Loucy (cell line): ENCODE measurements around the gene PDIA3.
A peak's percentile ranks its signal among the peaks of the same experiment; 100 is the strongest.
"Not testable (repeated sequence)": the region's sequence is repeated elsewhere in the genome, so short reads cannot be mapped to it uniquely, and the experiment has no call there.

Source experiments
- H2AFZ ChIP-seq: fragments of 200-600 bp; sonication (generic); 2 replicates; pipeline ENCODE4 v1.6.0; 2016; ENCODE audit warnings: antibody characterized with exemption, mild to moderate bottlenecking, low read length, moderate library complexity
- H3F3A ChIP-seq: fragments of 200-600 bp; 2 replicates; pipeline ENCODE4 v1.6.0; 2016; ENCODE audit warnings: antibody characterized with exemption, low read depth, mild to moderate bottlenecking
- H3K27me3 ChIP-seq: fragments of 200-600 bp; sonication (generic); 2 replicates; pipeline ENCODE4 v1.6.1; 2014; ENCODE audit warnings: low read length, mild to moderate bottlenecking; ENCODE audit not compliant: insufficient read depth, poor library complexity, severe bottlenecking
- H3K36me3 ChIP-seq: fragments of 200-600 bp; sonication (generic); 2 replicates; pipeline ENCODE4 v1.6.1; 2016; ENCODE audit warnings: low read length; ENCODE audit not compliant: insufficient read depth
- H3K4me1 ChIP-seq: fragments of 200-600 bp; sonication (generic); 2 replicates; pipeline ENCODE4 v1.5.1; 2014; ENCODE audit warnings: low read length, mild to moderate bottlenecking; ENCODE audit not compliant: insufficient read depth, poor library complexity, severe bottlenecking
- H3K4me2 ChIP-seq: fragments of 200-600 bp; sonication (generic); 2 replicates; pipeline ENCODE4 v1.6.0; 2014; ENCODE audit warnings: antibody characterized with exemption, low read length, low read depth, mild to moderate bottlenecking; ENCODE audit not compliant: poor library complexity, severe bottlenecking
- H3K4me3 ChIP-seq: fragments of 200-600 bp; sonication (generic); 2 replicates; pipeline ENCODE4 v1.5.1; 2014; ENCODE audit warnings: low read length, mild to moderate bottlenecking, mixed read lengths; ENCODE audit not compliant: poor library complexity, severe bottlenecking
- H3K79me2 ChIP-seq: fragments of 200-600 bp; sonication (generic); 2 replicates; pipeline ENCODE4 v1.6.1; 2014; ENCODE audit warnings: low read length; ENCODE audit not compliant: insufficient read depth
- H3K9ac ChIP-seq: fragments of 200-600 bp; sonication (generic); 2 replicates; pipeline ENCODE4 v1.6.0; 2014; ENCODE audit warnings: mild to moderate bottlenecking, low read depth, low read length, moderate library complexity; ENCODE audit not compliant: poor library complexity, severe bottlenecking
- H3K9me2 ChIP-seq: fragments of 200-600 bp; sonication (generic); replicated peaks from 2 replicates; pipeline ENCODE4 v1.6.1; 2016; ENCODE audit warnings: low read depth, low read length, mixed read lengths
- H3K9me3 ChIP-seq: fragments of 200-600 bp; sonication (generic); 2 replicates; pipeline ENCODE4 v1.6.1; 2014; ENCODE audit warnings: mild to moderate bottlenecking, antibody characterized with exemption, low read length, low read depth; ENCODE audit not compliant: insufficient read depth
- H4K20me1 ChIP-seq: fragments of 200-600 bp; sonication (generic); 2 replicates; pipeline ENCODE4 v1.6.0; 2014; ENCODE audit warnings: antibody characterized with exemption, low read length, mild to moderate bottlenecking; ENCODE audit not compliant: insufficient read depth, poor library complexity, severe bottlenecking
- CTCF ChIP-seq: fragments of 200-600 bp; sonication (generic); conservative IDR thresholded peaks from 2 replicates; pipeline ENCODE4 v1.5.1; 2014; ENCODE audit warnings: mild to moderate bottlenecking, antibody characterized with exemption, low read length
- EZH2phosphoT487 ChIP-seq: fragments of 200-600 bp; IDR thresholded peaks from 2 replicates; pipeline ENCODE4 v1.6.1; 2018; ENCODE audit warnings: antibody characterized with exemption, mild to moderate bottlenecking, moderate library complexity, borderline replicate concordance

The PDIA3 gene

DNA sequence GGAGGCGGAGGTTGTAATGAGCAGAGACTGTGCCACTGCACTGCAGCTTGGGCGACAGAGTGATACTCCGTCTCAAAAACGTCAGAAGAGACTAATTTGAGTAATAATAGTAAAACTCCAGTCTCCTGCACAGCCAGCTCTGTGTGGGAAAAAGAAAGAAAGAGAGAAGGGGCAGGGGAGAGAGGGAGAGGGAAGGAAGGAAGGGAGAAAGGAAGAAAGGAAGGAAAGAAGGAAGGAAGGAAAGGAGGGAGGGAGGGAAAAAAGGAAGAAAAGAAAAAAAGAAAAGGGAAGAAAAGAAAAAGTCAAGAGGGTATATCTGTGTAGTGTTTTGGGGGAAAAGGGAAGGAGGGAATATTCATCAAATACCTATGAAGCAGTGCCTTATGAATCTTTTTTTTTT is 23.1 kb upstream of the PDIA3 start:
- Histone ChIP-seq H3K36me3 (no peaks in the 10 kb centered on the region), H3K9ac (no peak overlapping the region), H3K4me3 (no peak overlapping the region), H3K79me2 (no peaks in the 10 kb centered on the region), H3K4me2 (no peak overlapping the region), H3K9me2 (no peaks in the 10 kb centered on the region), H2AFZ (no peak overlapping the region), H3K27me3 (no peaks in the 10 kb centered on the region), H4K20me1 (no peaks in the 10 kb centered on the region), H3F3A (no peaks in the 10 kb centered on the region), H3K9me3 (no peaks in the 10 kb centered on the region), H3K4me1 (no peaks in the 10 kb centered on the region)
- TF ChIP-seq CTCF (no peak), EZH2phosphoT487 (no peak)

DNA sequence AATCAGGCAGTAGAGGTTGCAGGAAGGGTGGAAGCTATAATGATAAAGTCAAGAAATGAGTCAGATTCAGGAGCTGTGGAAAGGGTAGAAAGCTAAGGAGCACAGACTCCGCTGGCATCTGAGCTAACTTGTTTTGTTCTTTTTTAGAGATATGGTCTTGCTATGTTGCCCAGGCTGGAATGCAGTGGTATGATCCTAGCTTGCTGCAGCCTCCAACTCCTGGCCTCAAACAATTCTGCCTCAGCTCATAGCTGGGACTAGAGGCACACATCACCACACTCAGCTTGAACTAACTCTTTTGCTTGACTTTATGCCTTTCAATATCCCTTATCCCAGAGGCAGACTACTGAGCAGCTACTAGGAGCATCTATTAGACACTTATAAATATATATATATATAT is 19.9 kb upstream of the PDIA3 start:
- H3K27me3 ChIP-seq, H3K4me1 ChIP-seq, H3K9ac ChIP-seq, H3K9me2 ChIP-seq, H3K36me3 ChIP-seq, H4K20me1 ChIP-seq, H3K4me2 ChIP-seq, H3F3A ChIP-seq, H2AFZ ChIP-seq, H3K4me3 ChIP-seq, H3K9me3 ChIP-seq, H3K79me2 ChIP-seq: not testable (repeated sequence)

DNA sequence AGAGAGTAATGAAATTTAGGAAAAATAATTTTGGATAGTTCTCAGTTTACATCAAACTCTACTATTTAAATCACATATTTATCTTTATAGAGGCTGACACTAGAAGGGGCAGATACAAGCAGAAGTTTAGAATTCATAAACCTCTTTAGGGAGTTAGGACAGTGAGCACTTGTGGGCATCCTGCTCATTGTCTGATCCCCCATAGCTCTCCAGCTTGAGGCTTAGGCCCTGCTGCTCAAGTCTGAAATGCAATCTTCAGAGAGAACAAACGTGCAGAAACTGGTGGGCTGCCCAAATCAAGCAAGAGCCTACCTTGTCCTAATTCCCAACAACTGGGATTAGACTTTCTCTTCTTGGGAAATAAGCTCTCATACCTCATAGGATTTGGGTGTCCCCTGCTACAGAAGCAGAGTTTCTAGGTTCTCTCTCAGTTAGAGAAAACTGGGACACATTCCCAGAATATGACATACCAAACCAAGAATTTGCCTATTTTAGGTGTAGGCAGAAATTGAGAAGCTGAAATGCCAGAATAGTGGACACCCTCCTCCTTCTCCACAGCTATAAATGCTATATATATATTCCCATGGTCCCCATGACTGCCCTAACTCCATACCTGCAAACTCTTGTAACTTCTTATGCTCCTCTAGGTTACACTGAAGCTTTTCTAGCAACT is 18.0 kb upstream of the PDIA3 start:
- H3K36me3 ChIP-seq, H2AFZ ChIP-seq, H3K4me1 ChIP-seq, H3F3A ChIP-seq, H3K9me3 ChIP-seq, H3K9me2 ChIP-seq, H3K79me2 ChIP-seq, H3K9ac ChIP-seq, H3K4me2 ChIP-seq, H4K20me1 ChIP-seq, H3K27me3 ChIP-seq, H3K4me3 ChIP-seq: not testable (repeated sequence)

GRCh38 chr15:43735416-43735815 is 10.8 kb upstream of the PDIA3 start:
- no peak overlapping the region for H3K4me3 ChIP-seq
- H3K9ac ChIP-seq = no peak overlapping the region
- no peak overlapping the region for H2AFZ ChIP-seq
- H4K20me1 ChIP-seq = no peaks in the 10 kb centered on the region
- no peaks in the 10 kb centered on the region for H3K36me3 ChIP-seq
- no peak overlapping the region for H3K4me2 ChIP-seq
- no peaks in the 10 kb centered on the region for H3F3A ChIP-seq
- TF ChIP-seq CTCF (no peak), EZH2phosphoT487 (no peak)
- H3K4me1 ChIP-seq = no peaks in the 10 kb centered on the region
- H3K79me2 ChIP-seq = no peaks in the 10 kb centered on the region
- H3K27me3 ChIP-seq = no peaks in the 10 kb centered on the region
- H3K9me3 ChIP-seq = no peaks in the 10 kb centered on the region
- H3K9me2 ChIP-seq = no peaks in the 10 kb centered on the region

GRCh38 chr15:43746903-43747309 is 668 bp downstream of the PDIA3 start:
- H3K9me2 ChIP-seq = not testable (repeated sequence)

More at GRCh38 chr15:43746903-43747309, 668 bp downstream of the PDIA3 start:
- peaks cover 40% of the 10 kb centered on the region for H3K4me1 ChIP-seq
- peak overlapping the region; percentile 99 for H3K9ac ChIP-seq
- not testable (repeated sequence) for H3K9me3 ChIP-seq, H3K27me3 ChIP-seq, H3F3A ChIP-seq, H3K36me3 ChIP-seq
- H4K20me1 ChIP-seq = peaks cover 45% of the 10 kb centered on the region
- peak overlapping the region; percentile 81 for H3K4me2 ChIP-seq
- peak overlapping the region; percentile 88 for H3K4me3 ChIP-seq
- peaks cover 60% of the 10 kb centered on the region for H3K79me2 ChIP-seq
- peak overlapping the region; percentile 78 for H2AFZ ChIP-seq
